ENCODE measurements around the gene AKT1S1.
A peak's percentile ranks its signal among the peaks of the same experiment; 100 is the strongest.

The AKT1S1 gene

GRCh38 chr19:49875177-49875576, 2.0 kb downstream of the AKT1S1 start:
- DNase-seq (ENCODE audit: low read depth, low spot score), result no peak
- peaks cover 65% of the 10 kb centered on the region for H3K36me3 ChIP-seq (ENCODE audit: insufficient read depth, insufficient read length, low read length)
- no peak for TF ChIP-seq YY1 (IDR thresholded peaks at IDR 0.05; ENCODE audit: insufficient read depth, insufficient read length)
- no peak for TF ChIP-seq SUZ12 (IDR thresholded peaks at IDR 0.05; ENCODE audit: extremely low read depth, insufficient read depth, insufficient read length)
- TF ChIP-seq ZNF274 (IDR thresholded peaks at IDR 0.05; ENCODE audit: low read depth, low read length), result no peak
- H3K4me1 ChIP-seq (ENCODE audit: insufficient read depth, insufficient read length), result peaks cover 25% of the 10 kb centered on the region
- no peaks in the 10 kb centered on the region for H3K27me3 ChIP-seq (ENCODE audit: insufficient read depth, insufficient read length)
- H3K4me3 ChIP-seq (ENCODE audit: insufficient read length, low read depth), result peak overlapping the region; percentile 94
- peak overlapping the region; percentile 96 for H3K9ac ChIP-seq (ENCODE audit: insufficient read length, low read depth)
- no peaks in the 10 kb centered on the region for H3K9me3 ChIP-seq (ENCODE audit: insufficient read depth, low read length)

GRCh38 chr19:49874503-49875157, 2.5 kb downstream of the AKT1S1 start:
- no peaks in the 10 kb centered on the region for H3K27me3 ChIP-seq (ENCODE audit: insufficient read depth, insufficient read length)
- no peak for DNase-seq (ENCODE audit: low read depth, low spot score)
- peak overlapping the region; percentile 96 for H3K9ac ChIP-seq (ENCODE audit: insufficient read length, low read depth)
- TF ChIP-seq YY1 (IDR thresholded peaks at IDR 0.05; ENCODE audit: insufficient read depth, insufficient read length) (no peak), ZNF274 (IDR thresholded peaks at IDR 0.05; ENCODE audit: low read depth, low read length) (no peak)
- peaks cover 62% of the 10 kb centered on the region for H3K36me3 ChIP-seq (ENCODE audit: insufficient read depth, insufficient read length, low read length)
- H3K4me3 ChIP-seq (ENCODE audit: insufficient read length, low read depth), result no peak overlapping the region
- peaks cover 25% of the 10 kb centered on the region for H3K4me1 ChIP-seq (ENCODE audit: insufficient read depth, insufficient read length)
- H3K9me3 ChIP-seq (ENCODE audit: insufficient read depth, low read length), result no peaks in the 10 kb centered on the region

- Histone ChIP-seq H3K9me3 (ENCODE audit: insufficient read depth, low read length) (no peaks in the 10 kb centered on the region), H3K4me1 (ENCODE audit: insufficient read depth, insufficient read length) (peaks cover 21% of the 10 kb centered on the region), H3K36me3 (ENCODE audit: insufficient read depth, insufficient read length, low read length) (peaks cover 54% of the 10 kb centered on the region), H3K9ac (ENCODE audit: insufficient read length, low read depth) (no peak overlapping the region), H3K27me3 (ENCODE audit: insufficient read depth, insufficient read length) (no peaks in the 10 kb centered on the region), H3K4me3 (ENCODE audit: insufficient read length, low read depth) (no peak overlapping the region)
- DNase-seq (ENCODE audit: low read depth, low spot score), result no peak
- no peak for TF ChIP-seq SUZ12 (IDR thresholded peaks at IDR 0.05; ENCODE audit: extremely low read depth, insufficient read depth, insufficient read length)
- no peak for TF ChIP-seq ZNF274 (IDR thresholded peaks at IDR 0.05; ENCODE audit: low read depth, low read length)
- TF ChIP-seq YY1 (IDR thresholded peaks at IDR 0.05; ENCODE audit: insufficient read depth, insufficient read length), result no peak
These were observed 3.3 kb downstream of the AKT1S1 start for GRCh38 chr19:49873834-49874233.

- no peak overlapping the region for H3K4me3 ChIP-seq (ENCODE audit: insufficient read length, low read depth)
- H3K27me3 ChIP-seq (ENCODE audit: insufficient read depth, insufficient read length), result no peaks in the 10 kb centered on the region
- TF ChIP-seq ZNF274 (IDR thresholded peaks at IDR 0.05; ENCODE audit: low read depth, low read length) (no peak), SUZ12 (IDR thresholded peaks at IDR 0.05; ENCODE audit: extremely low read depth, insufficient read depth, insufficient read length) (no peak), YY1 (IDR thresholded peaks at IDR 0.05; ENCODE audit: insufficient read depth, insufficient read length) (no peak)
- H3K4me1 ChIP-seq (ENCODE audit: insufficient read depth, insufficient read length), result peaks cover 18% of the 10 kb centered on the region
- H3K9ac ChIP-seq (ENCODE audit: insufficient read length, low read depth), result peak overlapping the region; percentile 10
- DNase-seq (ENCODE audit: low read depth, low spot score), result no peak
- no peaks in the 10 kb centered on the region for H3K9me3 ChIP-seq (ENCODE audit: insufficient read depth, low read length)
- peaks cover 51% of the 10 kb centered on the region for H3K36me3 ChIP-seq (ENCODE audit: insufficient read depth, insufficient read length, low read length)
These were observed 4.0 kb downstream of the AKT1S1 start for GRCh38 chr19:49873129-49873521.

GRCh38 chr19:49872245-49873128, 4.7 kb downstream of the AKT1S1 start:
- Histone ChIP-seq H3K9me3 (ENCODE audit: insufficient read depth, low read length) (no peaks in the 10 kb centered on the region), H3K9ac (ENCODE audit: insufficient read length, low read depth) (peak overlapping the region; percentile 10), H3K4me3 (ENCODE audit: insufficient read length, low read depth) (no peak overlapping the region), H3K27me3 (ENCODE audit: insufficient read depth, insufficient read length) (no peaks in the 10 kb centered on the region), H3K36me3 (ENCODE audit: insufficient read depth, insufficient read length, low read length) (peaks cover 51% of the 10 kb centered on the region), H3K4me1 (ENCODE audit: insufficient read depth, insufficient read length) (peaks cover 18% of the 10 kb centered on the region)
- TF ChIP-seq SUZ12 (IDR thresholded peaks at IDR 0.05; ENCODE audit: extremely low read depth, insufficient read depth, insufficient read length) (no peak), YY1 (IDR thresholded peaks at IDR 0.05; ENCODE audit: insufficient read depth, insufficient read length) (no peak), ZNF274 (IDR thresholded peaks at IDR 0.05; ENCODE audit: low read depth, low read length) (no peak)
- no peak for DNase-seq (ENCODE audit: low read depth, low spot score)

GRCh38 chr19:49871349-49871985, 5.7 kb downstream of the AKT1S1 start:
- no peaks in the 10 kb centered on the region for H3K27me3 ChIP-seq (ENCODE audit: insufficient read depth, insufficient read length)
- TF ChIP-seq YY1 (IDR thresholded peaks at IDR 0.05; ENCODE audit: insufficient read depth, insufficient read length) (no peak), SUZ12 (IDR thresholded peaks at IDR 0.05; ENCODE audit: extremely low read depth, insufficient read depth, insufficient read length) (no peak), ZNF274 (IDR thresholded peaks at IDR 0.05; ENCODE audit: low read depth, low read length) (no peak)
- no peak overlapping the region for H3K9ac ChIP-seq (ENCODE audit: insufficient read length, low read depth)
- DNase-seq (ENCODE audit: low read depth, low spot score), result no peak
- H3K9me3 ChIP-seq (ENCODE audit: insufficient read depth, low read length), result no peaks in the 10 kb centered on the region
- H3K4me1 ChIP-seq (ENCODE audit: insufficient read depth, insufficient read length), result peaks cover 18% of the 10 kb centered on the region
- no peak overlapping the region for H3K4me3 ChIP-seq (ENCODE audit: insufficient read length, low read depth)
- peaks cover 53% of the 10 kb centered on the region for H3K36me3 ChIP-seq (ENCODE audit: insufficient read depth, insufficient read length, low read length)
